Activated CD4-positive, alpha-beta T cell treated with anti-CD3 and anti-CD28 coated beads, Interleukin-2, amount 50 U/mL, for 4 hours (primary cell): Measurements from ENCODE around the gene PMF1.
"Not testable (repeated sequence)": the region's sequence is repeated elsewhere in the genome, so short reads cannot be mapped to it uniquely, and the experiment has no call there.

Source experiments
- DNase-seq, 2 experiments: peaks; one replicate each; pipeline ENCODE4 v3.0.0-alpha.2; 2020

PMF1 gene

GRCh38 chr1:156198831-156199349 is 13.9 kb upstream of the PMF1 start:
- DNase-seq = no peak

DNA sequence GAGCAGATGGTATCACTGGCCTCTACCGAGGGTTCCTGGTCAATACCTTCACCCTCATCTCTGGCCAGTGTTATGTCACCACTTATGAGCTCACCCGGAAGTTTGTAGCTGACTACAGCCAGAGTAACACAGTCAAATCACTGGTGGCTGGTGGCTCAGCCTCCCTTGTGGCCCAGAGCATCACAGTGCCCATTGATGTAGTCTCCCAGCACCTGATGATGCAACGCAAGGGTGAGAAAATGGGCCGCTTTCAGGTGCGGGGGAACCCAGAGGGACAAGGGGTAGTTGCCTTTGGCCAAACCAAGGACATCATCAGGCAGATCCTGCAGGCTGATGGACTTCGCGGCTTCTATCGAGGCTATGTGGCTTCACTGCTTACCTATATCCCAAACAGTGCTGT is 12.8 kb upstream of the PMF1 start:
- DNase-seq = no peak

DNA sequence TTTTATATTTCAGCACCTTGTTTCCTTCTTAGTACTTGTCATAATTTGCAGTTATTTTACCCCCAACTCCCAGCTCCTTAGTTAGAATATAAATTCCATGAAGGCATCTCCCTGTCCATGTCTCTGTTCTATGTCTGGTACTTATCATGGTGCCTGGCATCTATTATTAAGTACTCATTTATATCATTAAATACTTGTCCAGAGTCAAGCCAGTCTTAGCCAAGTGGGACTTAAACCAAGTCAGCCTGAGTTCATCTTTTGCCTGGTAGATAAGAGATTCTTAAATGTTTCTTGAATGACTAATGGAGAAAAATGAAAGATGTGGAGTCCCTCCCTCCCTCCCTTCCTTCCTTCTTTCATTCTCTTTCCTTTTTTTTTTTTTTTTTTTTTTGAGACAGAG is 9.5 kb upstream of the PMF1 start:
- no peak for DNase-seq

DNA sequence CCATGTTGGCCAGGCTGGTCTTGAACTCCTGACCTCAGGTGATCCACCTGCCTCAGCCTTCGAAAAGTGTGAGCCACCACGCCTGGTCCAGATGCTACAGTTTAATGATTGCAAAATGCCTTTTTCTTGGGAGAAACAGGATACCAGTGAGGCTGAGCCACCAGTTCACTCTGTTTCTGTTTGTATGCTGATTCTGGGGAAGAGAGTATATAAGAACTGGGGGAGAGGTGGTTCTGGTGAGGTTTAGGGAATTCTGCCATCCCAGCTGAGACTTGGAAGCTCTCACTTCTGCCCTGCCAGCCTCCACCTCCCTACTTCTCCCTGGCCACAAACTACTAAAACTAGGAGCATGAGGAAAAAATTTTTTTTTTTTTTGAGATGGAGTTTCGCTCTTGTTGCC is 8.1 kb upstream of the PMF1 start:
- no peak for DNase-seq

- DNase-seq = no peak
These were observed 1.6 kb upstream of the PMF1 start for GRCh38 chr1:156211243-156211642.

GRCh38 chr1:156212130-156212529 is 677 bp upstream of the PMF1 start:
- DNase-seq = no peak

DNA sequence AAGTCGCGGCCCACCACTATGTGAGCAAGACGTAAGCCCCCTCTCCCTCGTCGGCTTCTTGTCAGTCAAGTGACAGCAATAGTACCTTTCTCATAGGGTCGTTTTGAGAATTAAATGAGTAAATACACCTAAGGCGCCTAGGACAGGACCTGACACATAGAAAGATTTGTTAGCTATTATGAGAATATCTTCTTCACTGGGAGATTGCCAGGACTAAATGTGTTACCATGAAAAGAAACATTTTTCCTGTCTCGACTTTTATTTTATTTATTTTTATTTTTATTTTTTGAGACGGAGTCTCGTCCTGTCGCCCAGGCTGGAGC is 798 bp downstream of the PMF1 start:
- DNase-seq = no peak

- no peak for DNase-seq
These were observed 1.4 kb downstream of the PMF1 start for GRCh38 chr1:156214024-156214748.

DNA sequence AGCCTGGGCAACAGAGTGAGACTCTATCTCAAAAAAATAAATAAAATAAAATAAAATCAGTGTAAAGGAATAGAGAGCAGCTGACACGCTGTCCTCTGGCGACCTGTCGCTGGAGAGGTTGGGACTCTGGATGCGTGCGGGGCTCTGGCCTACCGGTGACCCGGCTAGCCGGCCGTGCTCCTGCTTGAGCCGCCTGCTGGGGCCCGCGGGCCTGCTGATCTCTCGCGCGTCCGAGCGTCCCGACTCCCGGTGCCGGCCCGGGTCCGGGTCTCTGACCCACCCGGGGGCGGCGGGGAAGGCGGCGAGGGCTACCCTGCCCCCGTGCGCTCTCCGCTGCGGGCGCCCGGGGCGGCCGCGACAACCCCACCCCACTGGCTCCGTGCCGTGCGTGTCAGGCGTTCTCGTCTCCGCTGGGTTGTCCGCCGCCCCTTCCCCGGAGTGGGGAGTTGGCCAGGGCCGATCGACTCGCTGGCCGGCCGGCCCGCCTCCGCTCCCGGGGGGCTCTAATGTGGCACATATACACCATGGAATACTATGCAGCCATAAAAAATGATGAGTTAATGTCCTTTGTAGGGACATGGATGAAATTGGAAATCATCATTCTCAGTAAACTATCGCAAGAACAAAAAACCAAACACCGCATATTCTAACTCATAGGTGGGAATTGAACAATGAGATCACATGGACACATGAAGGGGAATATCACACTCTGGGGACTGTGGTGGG is 3.7 kb downstream of the PMF1 start:
- not testable (repeated sequence) for DNase-seq

DNA sequence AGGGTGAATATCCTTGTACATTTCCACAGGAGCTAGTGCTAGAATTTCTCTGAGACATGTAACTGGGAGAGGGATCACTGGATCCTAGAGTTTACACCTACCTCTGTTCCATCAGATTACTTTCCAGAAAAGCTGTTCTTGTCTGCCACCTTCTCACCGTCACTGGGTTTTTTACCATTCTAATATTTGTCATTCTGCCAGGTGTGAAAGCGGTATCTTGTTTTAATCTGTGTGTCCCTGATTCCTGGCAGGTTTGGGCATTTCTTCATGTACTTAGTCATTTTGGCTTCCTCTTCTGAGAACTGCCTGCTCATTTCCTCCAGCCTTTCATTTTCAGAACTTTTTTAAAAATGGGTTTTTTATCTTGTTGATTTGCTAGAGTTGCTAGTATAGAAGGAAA is 5.1 kb downstream of the PMF1 start:
- DNase-seq = peak; percentile 16 to 34

DNA sequence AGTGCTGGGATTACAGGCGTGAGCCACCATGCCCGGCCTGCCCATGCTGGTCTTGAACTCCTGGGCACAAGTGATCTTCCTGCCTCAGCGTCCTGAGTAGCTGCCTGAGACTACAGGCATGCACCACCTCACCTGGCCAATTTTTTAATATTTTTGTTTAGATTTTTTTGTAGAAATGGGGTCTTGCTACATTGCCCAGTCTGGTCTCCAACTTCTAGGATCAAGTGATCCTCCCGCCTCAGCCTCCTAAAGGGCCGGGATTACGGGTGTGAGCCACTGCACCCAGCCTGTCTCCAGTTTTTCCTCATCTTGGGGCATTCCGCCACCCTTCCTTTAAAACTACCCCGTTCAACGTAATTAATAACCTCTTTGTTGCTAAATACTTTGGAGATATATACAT is 7.4 kb downstream of the PMF1 start:
- DNase-seq = no peak

GRCh38 chr1:156221986-156222692 is 9.3 kb downstream of the PMF1 start:
- no peak for DNase-seq

DNA sequence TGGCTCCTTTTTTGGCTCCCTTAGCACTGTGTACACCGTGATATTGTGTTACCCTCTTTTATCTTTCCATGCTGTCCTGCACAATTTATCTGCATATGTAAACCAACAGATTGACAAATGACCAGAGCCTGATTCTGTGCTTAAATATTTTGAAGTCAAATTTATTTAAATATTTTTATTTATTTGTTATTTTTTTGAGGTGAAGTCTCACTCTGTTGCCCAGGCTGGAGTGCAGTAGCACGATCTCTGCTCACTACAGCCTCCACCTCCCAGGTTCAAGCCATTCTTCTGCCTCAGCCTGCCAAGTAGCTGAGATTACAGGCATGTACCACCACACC is 12.8 kb downstream of the PMF1 start:
- DNase-seq = no peak

GRCh38 chr1:156226116-156226538 is 13.3 kb downstream of the PMF1 start:
- DNase-seq = no peak

DNA sequence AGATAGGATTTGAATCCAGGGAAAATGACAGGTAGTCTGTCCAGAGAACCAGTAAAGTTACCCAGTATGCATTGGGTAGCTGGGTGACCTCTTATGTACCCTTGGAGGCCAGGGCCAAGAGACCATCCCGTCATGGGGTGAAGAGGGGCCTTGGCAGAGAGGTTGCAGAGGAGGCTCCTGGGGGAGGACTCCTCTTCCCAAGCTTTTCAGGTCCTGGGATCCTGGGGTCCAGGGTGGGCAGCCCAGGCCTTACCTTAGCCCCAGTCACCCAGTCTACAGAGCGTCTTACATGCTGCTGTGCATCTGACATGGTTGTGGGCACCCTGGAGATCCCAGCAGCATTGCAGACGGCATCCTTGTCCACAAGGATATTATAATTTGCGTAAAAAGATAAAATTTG is 14.0 kb downstream of the PMF1 start:
- DNase-seq = no peak

- DNase-seq = no peak
These were observed 15.7 kb downstream of the PMF1 start for GRCh38 chr1:156228501-156228900.

GRCh38 chr1:156229809-156230472 is 17.1 kb downstream of the PMF1 start:
- DNase-seq = no peak

DNA sequence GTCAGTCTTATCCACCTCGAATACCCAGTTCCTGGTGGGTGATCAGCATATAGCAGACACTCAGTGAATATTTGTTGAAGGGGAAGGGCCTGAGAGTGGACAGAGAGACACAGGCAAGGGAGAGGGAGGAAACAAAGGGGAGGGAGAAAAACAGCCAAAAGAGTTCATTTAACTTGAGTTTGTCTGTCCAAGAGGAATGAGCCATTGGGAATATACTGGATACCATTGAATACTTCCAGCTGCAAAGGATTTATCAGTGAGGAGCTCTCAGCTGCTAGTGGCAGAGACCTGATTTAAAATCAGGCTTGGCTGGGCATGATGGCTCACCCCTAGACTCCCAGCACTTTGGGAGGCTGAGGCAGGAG is 17.6 kb downstream of the PMF1 start:
- DNase-seq = no peak

GRCh38 chr1:156232201-156232894 is 19.5 kb downstream of the PMF1 start:
- no peak for DNase-seq

DNA sequence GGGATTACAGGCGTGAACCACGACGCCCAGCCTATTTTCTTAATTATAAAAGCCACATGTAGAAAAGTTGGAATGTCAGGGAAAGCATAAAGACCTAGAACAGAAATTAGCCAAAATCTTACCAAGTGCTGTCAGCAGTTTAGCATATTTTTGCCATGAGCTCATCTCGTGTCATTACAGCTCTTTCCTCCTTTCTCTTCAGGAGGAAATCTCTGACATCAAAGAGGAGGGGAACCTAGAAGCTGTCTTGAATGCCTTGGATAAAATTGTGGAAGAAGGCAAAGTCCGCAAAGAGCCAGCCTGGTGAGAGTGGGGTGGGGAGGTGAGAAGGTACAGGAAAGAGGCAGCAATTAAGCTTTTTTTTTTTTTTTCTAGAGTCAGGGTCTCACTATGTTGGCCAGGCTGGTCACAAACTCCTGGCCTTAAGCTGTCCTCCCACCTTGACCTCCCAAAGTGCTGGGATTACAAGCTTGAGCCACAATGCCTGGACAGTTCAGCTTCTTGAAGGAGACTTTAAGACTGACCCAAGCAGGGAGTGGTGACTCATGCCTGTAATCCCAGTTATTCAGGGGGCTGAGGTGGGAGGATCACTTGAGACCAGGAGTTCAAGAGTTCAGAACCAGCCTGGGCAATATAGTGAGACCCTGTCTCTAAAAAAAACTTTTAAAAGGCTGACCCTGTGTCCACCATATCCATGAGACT is 20.8 kb downstream of the PMF1 start:
- no peak for DNase-seq

DNA sequence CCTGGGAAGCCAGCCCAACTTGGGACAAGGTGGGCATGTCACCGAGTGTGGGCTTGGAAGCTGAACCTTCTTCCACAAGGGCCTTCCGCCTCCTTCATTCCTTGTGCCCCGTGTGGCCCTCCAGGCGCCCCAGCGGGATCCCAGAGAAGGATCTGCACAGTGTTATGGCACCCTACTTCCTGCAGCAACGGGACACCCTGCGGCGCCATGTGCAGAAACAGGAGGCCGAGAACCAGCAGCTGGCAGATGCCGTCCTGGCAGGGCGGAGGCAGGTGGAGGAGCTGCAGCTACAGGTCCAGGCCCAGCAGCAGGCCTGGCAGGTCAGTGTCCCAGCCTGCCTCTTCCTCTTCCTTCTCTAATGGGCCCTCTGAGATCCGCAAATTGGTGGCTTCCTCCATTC is 23.4 kb downstream of the PMF1 start:
- no peak for DNase-seq

DNA sequence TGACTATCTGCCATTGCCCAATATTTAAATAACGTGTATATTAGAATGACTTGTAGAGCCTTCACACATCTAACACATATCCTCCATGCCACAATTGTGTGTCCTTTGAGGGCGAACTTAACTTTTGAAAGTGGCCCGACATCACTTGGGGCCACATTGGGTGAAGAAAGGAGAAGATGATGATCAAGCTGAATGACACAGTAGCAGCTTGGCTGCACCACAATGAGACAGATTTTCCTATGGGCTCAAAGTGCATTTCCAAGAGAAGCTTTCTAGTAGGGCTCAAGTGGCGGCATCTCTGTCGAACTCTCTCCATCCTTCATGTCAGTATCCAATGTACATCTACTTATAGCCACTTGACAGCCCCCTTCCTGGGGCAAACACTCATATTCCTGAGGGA is 25.4 kb downstream of the PMF1 start:
- no peak for DNase-seq
